ENCODE results near the gene WDR33. TPM values are rescaled to one million over a fixed set of nuclear protein-coding genes. Genes with fewer than 3 reads are reported as not detected.
"Not testable (repeated sequence)": the region's sequence is repeated elsewhere in the genome, so short reads cannot be mapped to it uniquely, and the experiment has no call there.

Gene WDR33
- total RNA-seq, 2 experiments from 2014 or later: 70.7 to 96.6 TPM

DNA sequence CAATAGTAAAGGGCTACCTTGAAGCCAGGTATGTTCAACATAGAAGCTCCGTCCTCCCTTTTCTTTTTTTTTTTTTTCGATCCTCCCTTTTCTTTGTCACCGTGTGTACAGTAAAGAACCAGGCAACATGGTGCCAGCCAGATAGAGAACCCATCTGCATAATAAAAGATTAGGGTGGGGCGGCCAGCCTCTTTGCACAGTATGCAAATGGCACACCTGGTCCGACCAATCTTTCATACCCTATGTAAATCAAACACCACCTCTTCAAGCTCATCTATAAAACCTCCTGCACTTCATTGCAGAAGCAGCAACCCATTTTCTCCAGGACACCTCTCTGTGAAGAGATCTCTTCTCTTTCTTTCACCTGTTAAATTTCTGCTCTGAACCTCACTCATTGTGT is 7.3 kb upstream of the WDR33 start:
- CTCF ChIA-PET (ENCODE audit: unreplicated experiment): interaction anchor here (0.8 kb wide), 1 partner anchor 11 kb away, joined by 3 read pairs; no protein-coding TSS in a partner anchor
- no peaks in the 10 kb centered on the region for H4K20me1 ChIP-seq (ENCODE audit: insufficient read depth, low read length)
- H3K4me1 ChIP-seq (ENCODE audit: insufficient read depth, low read length, poor library complexity, severe bottlenecking): peaks cover under 1% of the 10 kb centered on the region
- no peak overlapping the region for H2AFZ ChIP-seq (ENCODE audit: low read length)
- POLR2A ChIA-PET: interaction anchor here (0.9 to 1.2 kb wide), 3 partner anchors 10 to 21 kb away, joined by 3 to 6 read pairs (median 6); no protein-coding TSS in a partner anchor
- no peaks in the 10 kb centered on the region; the same call in 1 of the 2 replicates for H3K36me3 ChIP-seq (ENCODE audit: insufficient read depth, low read length)
- H3K79me2 ChIP-seq (ENCODE audit: insufficient read depth, low read depth, low read length): no peaks in the 10 kb centered on the region
- H3K9me3 ChIP-seq (ENCODE audit: low read length): peaks cover 43% of the 10 kb centered on the region; the same call in 1 of the 2 replicates
- no peak overlapping the region for H3K4me2 ChIP-seq (ENCODE audit: low read length)
- H3K9me2 ChIP-seq (ENCODE audit: insufficient read depth, low read length): no peaks in the 10 kb centered on the region
- DNase-seq (ENCODE audit: low spot score): no peak
- TF ChIP-seq EZH2phosphoT487 (IDR thresholded peaks at IDR 0.05; ENCODE audit: borderline replicate concordance, low read depth, low read length): no peak
- TF ChIP-seq, protein P1, sequence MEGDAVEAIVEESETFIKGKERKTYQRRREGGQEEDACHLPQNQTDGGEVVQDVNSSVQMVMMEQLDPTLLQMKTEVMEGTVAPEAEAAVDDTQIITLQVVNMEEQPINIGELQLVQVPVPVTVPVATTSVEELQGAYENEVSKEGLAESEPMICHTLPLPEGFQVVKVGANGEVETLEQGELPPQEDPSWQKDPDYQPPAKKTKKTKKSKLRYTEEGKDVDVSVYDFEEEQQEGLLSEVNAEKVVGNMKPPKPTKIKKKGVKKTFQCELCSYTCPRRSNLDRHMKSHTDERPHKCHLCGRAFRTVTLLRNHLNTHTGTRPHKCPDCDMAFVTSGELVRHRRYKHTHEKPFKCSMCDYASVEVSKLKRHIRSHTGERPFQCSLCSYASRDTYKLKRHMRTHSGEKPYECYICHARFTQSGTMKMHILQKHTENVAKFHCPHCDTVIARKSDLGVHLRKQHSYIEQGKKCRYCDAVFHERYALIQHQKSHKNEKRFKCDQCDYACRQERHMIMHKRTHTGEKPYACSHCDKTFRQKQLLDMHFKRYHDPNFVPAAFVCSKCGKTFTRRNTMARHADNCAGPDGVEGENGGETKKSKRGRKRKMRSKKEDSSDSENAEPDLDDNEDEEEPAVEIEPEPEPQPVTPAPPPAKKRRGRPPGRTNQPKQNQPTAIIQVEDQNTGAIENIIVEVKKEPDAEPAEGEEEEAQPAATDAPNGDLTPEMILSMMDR (conservative IDR thresholded peaks at IDR 0.05; ENCODE audit: low read length): no peak
- intact Hi-C loops (cut with micrococcal nuclease; ENCODE audit: unreplicated experiment): no loop called here
- H3K4me3 ChIP-seq (ENCODE audit: low read depth, low read length, poor library complexity, severe bottlenecking): no peak overlapping the region
- no TSS peak for BruUV-seq (replicated peaks)
- no peak overlapping the region for H3K27ac ChIP-seq (ENCODE audit: low read depth, low read length, poor library complexity, severe bottlenecking)

DNA sequence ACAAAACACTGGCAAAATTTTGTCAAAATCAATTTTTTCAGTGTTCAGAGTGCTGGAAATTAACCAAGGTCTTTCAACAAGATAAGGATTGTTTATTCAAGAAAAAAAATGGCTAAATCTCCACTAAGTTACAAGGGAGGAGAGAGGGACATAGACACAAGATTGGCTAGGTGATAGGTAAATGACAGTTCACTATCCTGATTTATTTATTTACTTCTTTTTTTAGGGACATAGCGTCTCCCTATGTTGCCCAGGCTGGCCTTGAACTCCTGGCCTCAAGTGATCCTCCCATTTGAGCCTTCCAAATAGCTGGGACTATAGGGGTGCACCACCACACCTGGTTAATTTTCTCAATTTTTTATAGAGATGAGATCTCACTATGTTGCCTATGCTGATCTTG is 3.7 kb upstream of the WDR33 start:
- H3K4me1 ChIP-seq (ENCODE audit: insufficient read depth, low read length, poor library complexity, severe bottlenecking): peaks cover 20% of the 10 kb centered on the region
- 0 out of 2 replicates have a peak, but pooled peaks cover 6% of the 10 kb centered on the region for H4K20me1 ChIP-seq (ENCODE audit: insufficient read depth, low read length)
- H3K36me3 ChIP-seq (ENCODE audit: insufficient read depth, low read length): no peaks in the 10 kb centered on the region; the same call in 1 of the 2 replicates
- ChIA-PET CTCF (ENCODE audit: unreplicated experiment) (no interaction called here), POLR2A (interaction anchor here (0.5 to 0.8 kb wide), 4 partner anchors 10 to 643 kb away, joined by 3 to 4 read pairs (median 4); no protein-coding TSS in a partner anchor)
- no peak overlapping the region for H3K4me3 ChIP-seq (ENCODE audit: low read depth, low read length, poor library complexity, severe bottlenecking)
- no peak for DNase-seq (ENCODE audit: low spot score)
- no peak overlapping the region for H3K27ac ChIP-seq (ENCODE audit: low read depth, low read length, poor library complexity, severe bottlenecking)
- H3K9me2 ChIP-seq (ENCODE audit: insufficient read depth, low read length): no peaks in the 10 kb centered on the region
- no peak overlapping the region for H3K4me2 ChIP-seq (ENCODE audit: low read length)
- TF ChIP-seq, protein P1 (conservative IDR thresholded peaks at IDR 0.05; ENCODE audit: low read length): no peak
- TF ChIP-seq EZH2phosphoT487 (IDR thresholded peaks at IDR 0.05; ENCODE audit: borderline replicate concordance, low read depth, low read length): no peak
- intact Hi-C loops (cut with micrococcal nuclease; ENCODE audit: unreplicated experiment): no loop called here
- peaks cover 12% of the 10 kb centered on the region; the same call in 1 of the 2 replicates for H3K9me3 ChIP-seq (ENCODE audit: low read length)
- peaks cover 11% of the 10 kb centered on the region for H3K79me2 ChIP-seq (ENCODE audit: insufficient read depth, low read depth, low read length)
- no TSS peak for BruUV-seq (replicated peaks)
- H2AFZ ChIP-seq (ENCODE audit: low read length): no peak overlapping the region

- intact Hi-C loops (cut with micrococcal nuclease; ENCODE audit: unreplicated experiment); CTCF ChIA-PET (ENCODE audit: unreplicated experiment); H3K4me3 ChIP-seq (ENCODE audit: low read depth, low read length, poor library complexity, severe bottlenecking); BruUV-seq (replicated peaks); H3K9me2 ChIP-seq (ENCODE audit: insufficient read depth, low read length); H3K9me3 ChIP-seq (ENCODE audit: low read length); H2AFZ ChIP-seq (ENCODE audit: low read length): not testable (repeated sequence)
- POLR2A ChIA-PET: interaction anchor here (1.4 to 2.4 kb wide), 3 partner anchors 10 to 17 kb away, joined by 3 to 22 read pairs (median 6); no protein-coding TSS in a partner anchor
- Histone ChIP-seq H3K4me2 (ENCODE audit: low read length) (peak overlapping the region; percentile 87), H3K79me2 (ENCODE audit: insufficient read depth, low read depth, low read length) (peaks cover 33% of the 10 kb centered on the region), H3K4me1 (ENCODE audit: insufficient read depth, low read length, poor library complexity, severe bottlenecking) (peaks cover 37% of the 10 kb centered on the region), H4K20me1 (ENCODE audit: insufficient read depth, low read length) (peaks cover 22% of the 10 kb centered on the region), H3K27ac (ENCODE audit: low read depth, low read length, poor library complexity, severe bottlenecking) (peak overlapping the region; percentile 84), H3K36me3 (ENCODE audit: insufficient read depth, low read length) (peaks cover 16% of the 10 kb centered on the region)
- peak; percentile 60 for DNase-seq (ENCODE audit: low spot score)
Measured at GRCh38 chr2:127812441-127812840, 1.5 kb upstream of the WDR33 start.

Measured in OCI-LY7 (cell line).